NCI-H2029 treated with DMSO at 0.1 percent for 48 hours (cell line): Measurements from ENCODE around the gene ARHGEF33.
"Not testable (repeated sequence)": the region's sequence is repeated elsewhere in the genome, so short reads cannot be mapped to it uniquely, and the experiment has no call there.

Source experiments
- DNase-seq: peaks from one replicate; lab custom pipeline; 2025; lab: John Stamatoyannopoulos, UW

Gene ARHGEF33

GRCh38 chr2:38909872-38910271 lies 20.2 kb downstream of the ARHGEF33 start:
- no peak for DNase-seq

GRCh38 chr2:38911191-38911590 lies 21.5 kb downstream of the ARHGEF33 start:
- DNase-seq: no peak

DNA sequence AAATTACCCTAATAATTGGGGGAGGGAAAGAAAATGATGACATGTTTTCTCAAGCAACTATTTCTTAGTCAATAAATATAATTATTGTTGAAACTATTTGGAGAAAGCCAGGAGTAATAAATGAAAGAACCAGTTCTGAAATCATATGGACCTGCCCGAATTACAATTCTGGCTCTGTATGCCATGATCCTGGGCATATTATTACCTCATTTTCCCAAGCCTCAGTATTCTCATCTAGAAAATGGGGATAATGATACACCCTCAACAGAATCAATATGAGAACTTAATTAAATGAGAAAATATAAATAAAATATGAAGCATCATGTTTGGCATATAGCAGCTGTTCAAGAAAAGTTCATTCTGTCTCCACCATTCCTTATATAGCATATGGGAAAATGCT lies 22.9 kb downstream of the ARHGEF33 start:
- no peak for DNase-seq

- no peak for DNase-seq
These were observed 32.7 kb downstream of the ARHGEF33 start for GRCh38 chr2:38922389-38922788.

DNA sequence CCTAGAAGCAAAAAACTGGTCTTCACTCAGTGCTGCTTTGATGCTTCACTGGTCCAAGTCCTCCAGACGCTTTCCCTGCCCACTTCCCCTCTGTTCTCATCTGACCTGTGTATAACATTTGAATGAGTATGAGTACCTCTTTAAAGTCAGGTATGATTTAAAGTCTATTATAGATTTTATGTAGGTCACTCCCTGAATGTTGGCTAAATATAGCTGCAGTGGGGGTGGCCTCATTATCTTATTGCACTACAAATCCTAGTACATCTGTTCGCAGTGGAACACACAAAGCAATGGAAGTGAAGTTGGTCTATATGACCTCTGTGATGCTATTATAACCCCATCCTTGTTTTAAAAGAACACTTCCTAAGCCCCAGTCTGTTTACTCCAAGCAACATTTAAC lies 33.2 kb downstream of the ARHGEF33 start:
- DNase-seq: no peak

DNA sequence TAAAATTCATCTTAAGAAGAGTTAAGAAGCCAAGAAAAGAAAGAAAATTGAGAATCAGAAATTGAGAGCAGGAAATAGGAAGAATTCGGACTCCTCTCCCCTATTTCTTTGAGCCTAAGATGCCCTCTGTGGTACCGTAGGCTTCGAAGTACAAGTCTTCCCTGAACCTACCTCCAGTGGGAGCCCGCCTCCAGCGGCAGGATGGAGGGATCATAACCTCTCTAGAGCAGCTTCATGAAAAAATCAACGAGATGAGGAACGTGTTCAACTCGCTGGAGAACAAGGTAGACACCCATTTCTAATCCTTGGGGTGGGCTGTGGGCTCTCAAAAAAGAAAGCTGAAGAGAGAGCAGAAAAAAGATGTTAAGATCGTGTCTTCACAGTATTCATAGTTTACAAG lies 36.3 kb downstream of the ARHGEF33 start:
- DNase-seq: no peak

- DNase-seq: no peak
These were observed 40.9 kb downstream of the ARHGEF33 start for GRCh38 chr2:38930600-38930999.

DNA sequence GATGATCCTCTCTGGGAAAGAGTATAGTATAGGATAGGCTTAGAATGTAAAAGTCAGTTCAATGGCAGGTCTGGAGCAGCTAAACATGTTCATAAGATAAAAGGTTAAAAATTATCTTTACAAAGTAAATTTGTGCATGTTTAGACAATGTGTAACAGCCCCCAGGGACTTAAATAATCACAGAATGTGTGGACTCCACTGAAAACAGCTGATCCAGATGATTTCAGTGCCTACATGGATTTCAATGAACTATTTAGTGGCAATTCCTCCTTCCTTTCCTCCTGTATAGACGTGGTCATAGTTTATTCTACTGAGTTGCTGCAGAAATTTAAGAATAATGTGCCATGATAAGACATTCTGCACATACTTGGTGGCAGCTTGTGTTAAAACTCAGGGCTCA lies 42.9 kb downstream of the ARHGEF33 start:
- no peak for DNase-seq

DNA sequence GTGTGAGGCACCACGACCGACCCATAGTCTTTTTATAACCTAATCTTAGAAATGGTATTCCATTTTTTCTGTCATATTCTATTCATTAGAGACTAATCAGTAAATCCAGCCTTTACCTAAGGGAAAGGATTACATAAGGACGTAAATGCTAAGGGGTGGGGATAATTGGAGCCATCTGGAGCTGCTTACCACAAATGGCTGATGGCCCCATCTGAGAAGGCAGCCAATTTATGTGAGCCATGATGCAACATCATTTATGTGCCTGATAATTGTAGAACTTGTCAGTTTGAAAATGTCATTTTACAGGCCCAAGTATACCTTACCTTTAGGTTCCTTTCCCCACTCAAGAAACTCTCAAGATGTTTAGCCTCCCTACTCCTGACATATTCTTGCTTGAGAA lies 44.0 kb downstream of the ARHGEF33 start:
- DNase-seq: no peak

GRCh38 chr2:38934742-38935141 lies 45.1 kb downstream of the ARHGEF33 start:
- DNase-seq: no peak

DNA sequence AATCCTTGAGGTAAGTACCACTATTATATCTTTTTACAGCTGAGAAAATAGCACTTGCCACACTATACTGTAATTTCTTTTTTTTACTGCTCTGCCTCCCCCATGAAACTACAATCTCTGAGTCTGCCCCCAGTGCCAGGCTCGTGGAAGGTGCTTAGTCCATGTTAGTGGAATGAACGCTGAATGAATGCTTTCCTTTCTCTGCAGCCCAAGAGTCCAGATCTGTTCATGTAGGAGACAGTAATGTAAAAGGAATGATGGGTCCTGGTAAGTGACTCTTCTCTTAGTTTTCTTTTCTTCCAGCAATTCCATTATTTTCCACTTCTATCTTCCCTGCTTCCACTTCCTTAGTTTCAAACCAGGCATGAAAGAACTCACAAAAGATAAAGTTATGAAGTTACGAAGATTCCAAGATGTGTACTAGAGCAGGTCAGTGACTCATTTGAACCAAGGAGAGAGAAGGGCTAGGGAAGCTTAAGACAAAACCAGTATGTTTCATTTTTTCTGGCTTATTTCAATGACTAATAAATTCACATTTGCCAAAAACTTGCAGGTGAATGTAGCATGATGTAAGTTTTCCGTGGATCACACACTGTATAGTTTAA lies 46.0 kb downstream of the ARHGEF33 start:
- DNase-seq: no peak

GRCh38 chr2:38936516-38936915 lies 46.8 kb downstream of the ARHGEF33 start:
- not testable (repeated sequence) for DNase-seq

DNA sequence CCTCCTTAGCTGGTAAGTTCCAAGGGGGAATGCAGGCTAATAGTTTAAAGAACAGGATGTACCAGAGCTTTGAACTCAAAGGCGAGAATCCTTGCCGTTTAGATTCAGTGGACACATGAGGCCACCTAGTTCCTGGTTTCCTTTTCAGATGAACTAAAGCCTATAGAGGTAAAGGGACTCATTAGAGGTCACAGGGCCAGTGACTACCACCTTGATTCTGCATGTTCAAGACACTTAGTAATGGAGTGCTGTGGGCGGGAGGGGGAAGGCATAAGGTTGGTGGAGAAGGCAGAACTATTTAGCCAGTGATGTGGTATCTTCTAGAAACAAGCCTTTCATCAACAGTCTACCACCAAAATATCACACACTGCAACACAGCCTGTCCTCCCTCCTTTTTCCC lies 47.9 kb downstream of the ARHGEF33 start:
- no peak for DNase-seq

GRCh38 chr2:38940746-38941145 lies 51.1 kb downstream of the ARHGEF33 start:
- no peak for DNase-seq

- no peak for DNase-seq
These were observed 54.1 kb downstream of the ARHGEF33 start for GRCh38 chr2:38943784-38944183.

DNA sequence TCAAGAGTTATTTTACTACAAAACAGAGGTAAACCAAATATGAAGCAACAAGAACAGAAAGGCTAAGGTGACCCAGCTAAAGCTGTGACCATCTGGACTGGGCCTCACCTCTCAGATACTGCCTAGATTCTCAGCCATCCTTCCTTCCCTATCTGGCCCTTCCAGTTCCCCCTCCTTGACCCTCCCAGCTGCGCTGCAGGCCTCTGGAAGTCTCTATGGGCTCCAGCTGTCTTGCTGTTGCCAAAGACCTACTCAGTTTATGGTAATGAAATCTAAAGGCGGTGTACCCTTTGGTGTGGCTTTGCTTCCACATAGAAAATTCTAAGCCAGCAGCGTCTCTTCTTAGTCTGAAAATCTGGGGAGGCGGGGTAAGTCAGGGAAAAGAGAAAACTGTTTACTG lies 55.7 kb downstream of the ARHGEF33 start:
- DNase-seq: no peak

DNA sequence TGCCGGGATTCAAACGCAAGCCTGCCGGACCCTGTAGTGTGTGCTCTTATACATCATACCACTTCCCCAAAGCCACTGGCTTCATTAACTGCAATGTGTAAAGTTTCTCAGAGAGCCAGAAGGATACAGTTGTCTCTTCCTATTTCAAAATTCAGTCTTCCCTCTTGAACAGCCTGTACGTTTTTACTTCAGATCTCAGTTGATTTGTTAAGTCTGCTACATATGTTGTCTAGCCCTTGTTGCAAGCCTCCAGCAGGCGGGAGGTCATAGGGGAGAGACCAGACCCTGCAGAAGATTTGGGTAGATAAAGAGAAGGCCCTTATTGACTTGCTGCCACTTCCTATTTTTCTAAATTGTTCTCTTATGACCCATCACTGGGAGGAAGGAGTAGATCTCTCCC lies 56.2 kb downstream of the ARHGEF33 start:
- no peak for DNase-seq

- peak; percentile 29 for DNase-seq
These were observed 57.9 kb downstream of the ARHGEF33 start for GRCh38 chr2:38947241-38948239.

GRCh38 chr2:38948387-38948882 lies 58.8 kb downstream of the ARHGEF33 start:
- DNase-seq: no peak

DNA sequence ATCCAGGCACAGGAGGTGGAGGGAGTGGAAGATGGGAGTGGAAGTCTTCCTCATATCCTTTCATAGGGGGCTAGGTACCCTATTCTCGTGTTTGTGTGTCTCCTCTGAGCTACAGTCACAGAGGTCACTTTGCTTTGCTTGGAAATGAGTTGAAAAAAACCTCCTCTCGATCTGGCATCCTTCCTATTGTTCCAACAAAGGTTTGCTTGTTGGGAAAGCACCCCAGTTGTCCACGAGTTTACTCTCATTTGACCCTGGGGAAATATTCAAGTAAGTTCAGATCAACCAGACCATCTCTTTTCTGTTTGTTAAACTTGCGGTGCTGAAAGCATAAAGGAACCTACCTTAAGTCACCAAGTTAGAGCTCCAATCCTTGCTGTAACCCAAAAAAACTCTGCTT lies 59.3 kb downstream of the ARHGEF33 start:
- DNase-seq: no peak

DNA sequence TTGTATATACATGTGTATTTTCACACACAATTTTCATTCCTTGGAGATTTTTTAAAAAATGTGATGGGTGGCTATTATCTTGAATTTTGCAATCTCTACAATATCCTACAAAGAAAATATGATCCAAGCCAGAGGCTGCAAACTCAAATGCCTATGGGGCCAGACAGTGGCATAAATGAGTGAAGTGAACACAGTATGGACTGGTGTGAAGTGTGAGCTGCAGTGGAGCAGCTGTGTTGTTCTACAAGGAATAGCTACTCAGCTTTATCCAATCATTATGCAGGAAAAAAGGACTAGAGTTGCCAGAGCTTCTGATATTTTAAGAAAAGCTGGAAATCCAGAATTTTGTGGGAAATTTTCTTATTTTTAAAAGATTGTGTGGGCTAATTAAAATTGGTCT lies 62.1 kb downstream of the ARHGEF33 start:
- no peak for DNase-seq

- DNase-seq: no peak
These were observed 68.3 kb downstream of the ARHGEF33 start for GRCh38 chr2:38957972-38958371.

GRCh38 chr2:38959466-38959865 lies 69.8 kb downstream of the ARHGEF33 start:
- no peak for DNase-seq
